Left lung (tissue), 10 donors: ENCODE data around the gene RDH13. TPM values are rescaled to one million over a fixed set of nuclear protein-coding genes. Genes with fewer than 3 reads are reported as not detected.

Source experiments
- ATAC-seq: fragments of 200-7000 bp; cut with Tn5 transposase; one replicate; pipeline ENCODE4 v1.9.1; 2020; ENCODE audit warnings: moderate library complexity
- DNase-seq, 4 donors: peaks; one replicate each; pipeline ENCODE4 v3.0.0-alpha.2; 2013 to 2020
- H3K27ac ChIP-seq, 2 donors: fragments of 200-600 bp; sonication (generic) in 1 of 2; one replicate each; pipeline versions ENCODE4 v1.5.0 to v1.8.0; 2020 to 2021
- H3K27me3 ChIP-seq, 2 donors: fragments of 200-600 bp; sonication (generic) in 1 of 2; one replicate each; pipeline versions ENCODE4 v1.5.0 to v1.8.0; 2020 to 2021
- H3K36me3 ChIP-seq, 2 donors: fragments of 200-600 bp; sonication (generic) in 1 of 2; one replicate each; pipeline versions ENCODE4 v1.5.0 to v1.8.0; 2020 to 2021
- H3K4me1 ChIP-seq, 2 donors: fragments of 200-600 bp; one replicate each; pipeline ENCODE4 v1.8.0; 2021
- H3K4me3 ChIP-seq, 2 donors: fragments of 200-600 bp; sonication (generic) in 1 of 2; one replicate each; pipeline versions ENCODE4 v1.5.0 to v1.8.0; 2020 to 2021; ENCODE audit warnings: mild to moderate bottlenecking in 1 of 2
- H3K9me3 ChIP-seq, 2 donors: fragments of 200-600 bp; sonication (generic) in 1 of 2; one replicate each; pipeline versions ENCODE4 v1.5.0 to v1.8.0; 2020 to 2021
- CTCF ChIP-seq, 2 donors: fragments of 200-600 bp; sonication (generic) in 1 of 2; IDR thresholded peaks; one replicate each; pipeline versions ENCODE4 v1.5.0 to v1.8.0; 2021; ENCODE audit warnings: antibody characterized with exemption in 2 of 2
- intact Hi-C, 2 donors: fragments of 100-400 bp; cut with DNase I; formaldehyde crosslinking; loops; one replicate each; pipeline versions ENCODE4 v1.11.2 to v1.14.2; 2022
- polyA plus RNA-seq, 6 donors: library from polyadenylated mRNA; unstranded; fragments of 120-200 nt; gene quantifications; one replicate each; pipeline ENCODE4 v1.2.1, GENCODE V29; 2013; ENCODE audit not compliant: insufficient read length in 6 of 6
- total RNA-seq, 2 donors: library from RNA; stranded (reverse); fragmentation: NEBNext Ultra II Directional; extraction: Animal tissue kit (Norgen Biotek cat#: 25700); gene quantifications; one replicate each; pipeline ENCODE4 v1.2.1, GENCODE V29; 2021
- donor health status: DM: no; HTN: yes; CAD: no.
- donor health status: DM: no; HTN: no; CAD: no.

Gene RDH13
- total and polyA plus RNA-seq, 8 donors, result 7.3 to 38.0 (median 13.7) TPM

DNA sequence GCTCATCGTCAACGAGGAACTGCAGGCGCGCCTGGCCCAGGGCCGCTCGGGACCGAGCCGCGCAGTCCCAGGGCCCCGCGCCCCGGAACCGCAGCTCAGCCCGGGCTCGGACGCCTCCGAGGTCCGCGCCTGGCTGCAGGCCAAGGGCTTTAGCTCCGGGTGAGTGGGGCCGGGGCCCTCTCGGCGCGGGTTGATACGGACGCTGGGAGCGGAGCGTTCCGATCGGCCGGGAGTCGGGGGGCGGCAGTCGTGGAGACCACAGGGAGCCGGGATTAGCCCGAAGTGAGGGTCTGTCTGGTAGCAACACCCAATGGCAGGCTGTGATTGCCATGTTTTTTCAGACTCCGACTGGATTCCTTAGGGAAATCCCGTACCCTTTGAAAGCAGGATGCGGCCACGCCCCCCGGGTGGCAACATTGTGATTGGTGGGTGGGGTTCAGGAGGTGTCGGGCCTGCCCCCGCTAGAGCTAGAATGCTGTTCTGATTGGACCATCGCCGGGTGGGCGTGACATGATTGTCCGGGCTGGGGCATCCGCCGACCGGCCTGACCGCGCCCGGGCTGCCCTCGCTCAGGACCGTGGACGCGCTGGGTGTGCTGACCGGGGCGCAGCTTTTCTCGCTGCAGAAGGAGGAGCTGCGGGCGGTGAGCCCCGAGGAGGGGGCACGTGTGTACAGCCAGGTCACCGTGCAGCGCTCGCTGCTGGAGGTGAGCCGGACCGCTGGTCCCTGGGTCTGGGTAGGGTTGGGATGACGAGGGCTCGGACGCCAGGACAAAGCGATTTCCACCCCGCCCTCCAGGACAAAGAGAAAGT is 24.0 kb upstream of the RDH13 start:
- H3K27ac ChIP-seq, result no peak overlapping the region
- peak overlapping the region; percentile 29 to 35 for H3K4me3 ChIP-seq
- intact Hi-C loops, result no loop called here

DNA sequence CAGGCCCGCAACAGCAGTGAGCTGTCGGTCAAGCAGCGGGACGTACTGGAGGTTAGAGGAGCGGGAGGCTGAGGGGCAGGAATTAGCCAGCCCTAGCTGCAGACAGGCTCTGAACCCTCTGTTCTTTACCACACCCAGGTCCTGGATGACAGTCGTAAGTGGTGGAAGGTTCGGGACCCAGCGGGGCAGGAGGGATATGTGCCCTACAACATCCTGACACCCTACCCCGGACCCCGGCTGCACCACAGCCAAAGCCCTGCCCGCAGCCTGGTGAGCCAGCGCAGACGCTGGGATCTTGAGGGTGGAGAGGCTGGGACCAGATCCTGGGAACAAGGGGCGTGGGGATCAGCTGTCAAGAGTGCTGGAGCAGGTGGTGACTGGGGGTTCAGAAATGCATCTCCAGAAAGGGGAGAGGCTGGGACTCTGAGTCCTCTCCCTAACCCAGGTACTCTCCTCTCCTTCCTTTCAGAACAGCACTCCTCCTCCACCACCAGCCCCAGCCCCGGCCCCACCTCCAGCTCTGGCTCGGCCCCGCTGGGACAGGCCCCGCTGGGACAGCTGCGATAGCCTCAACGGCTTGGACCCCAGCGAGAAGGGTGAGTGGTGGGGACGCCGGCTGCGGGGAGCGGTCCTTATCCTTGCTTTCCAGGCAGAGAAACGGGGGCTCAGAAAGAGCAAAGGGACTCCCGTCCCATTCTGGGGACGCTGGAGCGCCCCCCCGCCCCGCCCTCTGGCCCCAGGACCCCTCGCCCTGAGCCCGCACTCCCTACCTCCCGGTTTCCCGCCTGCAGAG is 23.2 kb upstream of the RDH13 start:
- DNase-seq (no peak), ATAC-seq (no peak)
- no peak for TF ChIP-seq CTCF (IDR thresholded peaks at IDR 0.05)
- H3K27me3 ChIP-seq, result peaks cover 31 to 73% of the 10 kb centered on the region in 2 donors
- H3K9me3 ChIP-seq, result no peaks in the 10 kb centered on the region
- peaks cover 0 to 14% of the 10 kb centered on the region in 2 donors for H3K36me3 ChIP-seq
- intact Hi-C loops, result no loop called here
- peaks cover 17 to 41% of the 10 kb centered on the region in 2 donors for H3K4me1 ChIP-seq
- H3K27ac ChIP-seq, result no peak overlapping the region
- peak overlapping the region; percentile 29 to 35 for H3K4me3 ChIP-seq

More for the DNA sequence above, 24.0 kb upstream of the RDH13 start:
- H3K36me3 ChIP-seq, result peaks cover 0 to 22% of the 10 kb centered on the region in 2 donors
- peaks cover 27 to 65% of the 10 kb centered on the region in 2 donors for H3K27me3 ChIP-seq
- H3K4me1 ChIP-seq, result peaks cover 12 to 34% of the 10 kb centered on the region in 2 donors
- DNase-seq, result peak; percentile 73 to 94 (median 90)
- H3K9me3 ChIP-seq, result no peaks in the 10 kb centered on the region
- TF ChIP-seq CTCF (IDR thresholded peaks at IDR 0.05), result no peak
- peak; percentile 91 for ATAC-seq

- Histone ChIP-seq H3K27me3 (peaks cover 40 to 90% of the 10 kb centered on the region in 2 donors), H3K4me3 (no peak overlapping the region), H3K36me3 (no peaks in the 10 kb centered on the region), H3K4me1 (peaks cover 25 to 54% of the 10 kb centered on the region in 2 donors), H3K27ac (no peak overlapping the region), H3K9me3 (no peaks in the 10 kb centered on the region)
- no peak for ATAC-seq
- intact Hi-C loops, result no loop called here
- TF ChIP-seq CTCF (IDR thresholded peaks at IDR 0.05), result no peak
- no peak for DNase-seq
Measured at GRCh38 chr19:55084416-55084815, 21.5 kb upstream of the RDH13 start.

- intact Hi-C loops, result no loop called here
- Histone ChIP-seq H3K4me1 (peaks cover 25 to 48% of the 10 kb centered on the region in 2 donors), H3K27me3 (peaks cover 40 to 95% of the 10 kb centered on the region in 2 donors), H3K27ac (no peak overlapping the region), H3K36me3 (no peaks in the 10 kb centered on the region), H3K4me3 (no peak overlapping the region), H3K9me3 (no peaks in the 10 kb centered on the region)
- DNase-seq (peak in 1 of 4 donors; percentile 79), ATAC-seq (no peak)
- no peak for TF ChIP-seq CTCF (IDR thresholded peaks at IDR 0.05)
Measured at GRCh38 chr19:55083004-55083850, 20.3 kb upstream of the RDH13 start.
